Measurements from ENCODE around the gene CAMTA1.

CAMTA1 gene

DNA sequence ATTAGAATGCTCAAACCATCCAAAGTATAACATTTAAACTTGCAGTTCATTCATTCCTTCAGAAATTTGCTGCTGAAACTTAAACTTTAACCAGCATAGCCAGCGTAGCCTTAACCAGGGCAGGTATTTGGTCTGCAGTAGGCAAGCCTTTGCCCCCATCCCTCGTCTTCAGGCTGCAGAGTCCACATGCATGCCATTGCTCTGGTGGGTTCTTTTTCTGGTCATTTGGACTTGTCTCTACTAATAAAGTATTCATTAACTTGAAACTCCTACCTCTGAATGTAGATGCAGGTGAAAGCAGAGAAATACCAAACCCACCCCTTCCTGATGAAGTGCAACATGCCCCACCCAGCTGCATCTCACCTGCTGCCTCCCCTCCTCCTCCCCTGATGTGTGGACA lies 100.2 kb downstream of the CAMTA1 start:
- DNase-seq (ENCODE audit: insufficient read length, low spot score) (no peak), FAIRE-seq (no peak)
- TF ChIP-seq, protein P1, sequence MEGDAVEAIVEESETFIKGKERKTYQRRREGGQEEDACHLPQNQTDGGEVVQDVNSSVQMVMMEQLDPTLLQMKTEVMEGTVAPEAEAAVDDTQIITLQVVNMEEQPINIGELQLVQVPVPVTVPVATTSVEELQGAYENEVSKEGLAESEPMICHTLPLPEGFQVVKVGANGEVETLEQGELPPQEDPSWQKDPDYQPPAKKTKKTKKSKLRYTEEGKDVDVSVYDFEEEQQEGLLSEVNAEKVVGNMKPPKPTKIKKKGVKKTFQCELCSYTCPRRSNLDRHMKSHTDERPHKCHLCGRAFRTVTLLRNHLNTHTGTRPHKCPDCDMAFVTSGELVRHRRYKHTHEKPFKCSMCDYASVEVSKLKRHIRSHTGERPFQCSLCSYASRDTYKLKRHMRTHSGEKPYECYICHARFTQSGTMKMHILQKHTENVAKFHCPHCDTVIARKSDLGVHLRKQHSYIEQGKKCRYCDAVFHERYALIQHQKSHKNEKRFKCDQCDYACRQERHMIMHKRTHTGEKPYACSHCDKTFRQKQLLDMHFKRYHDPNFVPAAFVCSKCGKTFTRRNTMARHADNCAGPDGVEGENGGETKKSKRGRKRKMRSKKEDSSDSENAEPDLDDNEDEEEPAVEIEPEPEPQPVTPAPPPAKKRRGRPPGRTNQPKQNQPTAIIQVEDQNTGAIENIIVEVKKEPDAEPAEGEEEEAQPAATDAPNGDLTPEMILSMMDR (IDR thresholded peaks at IDR 0.05; ENCODE audit: insufficient read depth, missing control alignments) = no peak

DNA sequence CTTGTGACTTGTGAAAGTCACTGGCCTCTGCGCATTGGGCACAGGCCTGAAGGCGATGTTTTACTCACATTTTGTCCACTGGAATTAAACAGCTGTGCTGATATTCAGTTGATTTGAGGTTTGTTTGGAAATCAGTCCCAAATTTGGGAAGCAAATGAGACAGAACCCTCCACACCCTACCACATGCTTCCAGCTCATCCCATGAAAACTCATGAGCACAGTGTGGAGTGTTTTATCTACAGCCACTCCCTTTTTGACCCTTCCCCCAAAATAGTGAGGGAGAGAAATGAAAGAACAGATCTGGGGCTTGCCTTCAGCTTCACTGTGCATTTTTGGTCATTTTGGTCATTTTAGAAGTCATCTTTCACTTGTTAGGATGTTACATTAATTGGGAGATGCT lies 101.3 kb downstream of the CAMTA1 start:
- FAIRE-seq = no peak
- no peak for DNase-seq (ENCODE audit: insufficient read length, low spot score)
- TF ChIP-seq, protein P1 (IDR thresholded peaks at IDR 0.05; ENCODE audit: insufficient read depth, missing control alignments) = no peak

DNA sequence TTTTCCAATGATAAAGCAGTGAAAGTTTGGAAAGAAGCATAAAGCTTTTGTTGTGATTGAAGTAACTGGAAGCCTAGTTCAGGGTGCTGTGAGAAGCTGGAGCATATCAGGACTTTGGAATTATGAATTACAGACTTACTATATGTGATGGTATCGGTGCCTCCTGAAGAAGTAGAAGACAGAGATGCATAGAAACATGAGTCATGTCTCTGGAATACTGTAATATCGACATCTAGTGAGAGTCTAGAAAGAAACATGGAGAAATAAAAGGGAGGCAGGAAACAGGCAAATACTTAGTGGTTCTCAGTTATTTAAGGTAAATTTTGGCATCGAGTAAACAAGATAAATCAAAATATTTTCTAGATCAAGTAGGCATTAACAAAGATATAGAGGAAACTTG lies 103.0 kb downstream of the CAMTA1 start:
- FAIRE-seq = no peak
- no peak for DNase-seq (ENCODE audit: insufficient read length, low spot score)
- TF ChIP-seq, protein P1 (IDR thresholded peaks at IDR 0.05; ENCODE audit: insufficient read depth, missing control alignments) = no peak

DNA sequence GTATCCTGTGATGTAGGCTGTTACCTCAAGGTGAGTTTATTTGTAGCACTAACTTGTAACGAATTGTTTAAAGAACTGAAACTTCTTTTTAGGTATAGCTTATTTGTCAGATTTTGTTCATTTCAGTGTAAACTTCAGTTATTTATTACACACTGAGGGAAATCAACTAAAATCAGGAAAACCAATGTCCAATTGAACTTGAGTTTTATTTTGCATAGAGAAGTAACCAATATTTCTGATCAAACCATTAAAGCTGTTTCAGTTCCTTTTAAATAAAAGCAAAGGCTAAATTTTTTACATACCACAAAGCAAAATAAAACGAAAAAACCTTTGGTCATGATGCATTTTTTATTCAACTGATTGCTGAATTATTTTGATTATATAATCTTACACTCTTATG lies 103.6 kb downstream of the CAMTA1 start:
- FAIRE-seq = no peak
- DNase-seq (ENCODE audit: insufficient read length, low spot score) = no peak

DNA sequence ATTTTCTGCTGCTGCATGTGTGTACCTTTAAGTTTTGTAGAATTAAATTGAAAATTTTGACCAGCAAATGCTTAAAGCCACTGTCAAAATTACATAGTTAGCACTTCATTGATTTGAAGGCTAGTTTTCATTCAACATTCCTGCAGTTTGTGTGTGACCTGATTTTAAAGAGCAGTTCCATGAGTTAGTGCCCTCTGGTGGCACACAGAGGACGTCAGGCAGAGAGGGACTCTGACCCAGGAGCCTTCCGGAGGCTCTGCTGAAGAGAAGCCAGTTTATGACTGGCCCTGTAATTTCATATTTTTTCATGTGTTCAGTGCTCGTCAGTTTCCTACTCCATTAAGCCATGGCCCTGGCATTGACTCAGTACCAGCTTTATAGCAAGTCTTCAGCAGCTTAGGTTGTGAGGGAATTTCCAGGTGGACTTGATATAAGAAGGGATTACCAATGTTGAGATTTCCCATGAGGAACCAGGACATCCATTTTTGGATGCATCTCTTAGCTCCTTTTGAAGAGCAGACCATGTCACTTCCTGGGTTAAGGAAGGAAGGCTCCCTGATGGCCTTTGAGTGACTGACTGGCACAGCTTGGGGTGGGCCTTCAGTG lies 104.7 kb downstream of the CAMTA1 start:
- DNase-seq (ENCODE audit: insufficient read length, low spot score) (no peak), FAIRE-seq (no peak)
- TF ChIP-seq, protein P1 (IDR thresholded peaks at IDR 0.05; ENCODE audit: insufficient read depth, missing control alignments) = peak; percentile 67

More for the DNA sequence above, 103.6 kb downstream of the CAMTA1 start:
- TF ChIP-seq, protein P1 (IDR thresholded peaks at IDR 0.05; ENCODE audit: insufficient read depth, missing control alignments) = no peak

DNA sequence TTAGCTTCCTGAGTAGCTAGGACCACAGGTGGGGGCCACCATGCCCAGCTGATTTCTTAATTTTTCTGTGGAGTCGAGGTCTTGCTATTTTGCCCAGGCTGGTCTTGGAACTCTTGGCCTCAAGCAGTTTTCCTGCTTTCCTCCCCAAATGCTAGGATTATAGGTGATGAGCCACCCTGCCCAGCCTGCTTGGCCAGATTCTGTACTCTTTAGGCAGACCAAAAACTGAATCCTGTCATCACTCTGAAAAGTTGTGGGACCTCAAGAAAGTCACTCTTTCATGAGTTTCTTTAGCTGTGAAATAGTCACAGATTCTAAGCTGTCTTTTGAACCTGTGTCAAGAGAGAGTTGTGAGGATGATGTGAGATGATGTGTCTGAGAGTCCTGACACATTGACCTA lies 105.4 kb downstream of the CAMTA1 start:
- FAIRE-seq = no peak
- no peak for DNase-seq (ENCODE audit: insufficient read length, low spot score)
- TF ChIP-seq, protein P1 (IDR thresholded peaks at IDR 0.05; ENCODE audit: insufficient read depth, missing control alignments) = no peak

DNA sequence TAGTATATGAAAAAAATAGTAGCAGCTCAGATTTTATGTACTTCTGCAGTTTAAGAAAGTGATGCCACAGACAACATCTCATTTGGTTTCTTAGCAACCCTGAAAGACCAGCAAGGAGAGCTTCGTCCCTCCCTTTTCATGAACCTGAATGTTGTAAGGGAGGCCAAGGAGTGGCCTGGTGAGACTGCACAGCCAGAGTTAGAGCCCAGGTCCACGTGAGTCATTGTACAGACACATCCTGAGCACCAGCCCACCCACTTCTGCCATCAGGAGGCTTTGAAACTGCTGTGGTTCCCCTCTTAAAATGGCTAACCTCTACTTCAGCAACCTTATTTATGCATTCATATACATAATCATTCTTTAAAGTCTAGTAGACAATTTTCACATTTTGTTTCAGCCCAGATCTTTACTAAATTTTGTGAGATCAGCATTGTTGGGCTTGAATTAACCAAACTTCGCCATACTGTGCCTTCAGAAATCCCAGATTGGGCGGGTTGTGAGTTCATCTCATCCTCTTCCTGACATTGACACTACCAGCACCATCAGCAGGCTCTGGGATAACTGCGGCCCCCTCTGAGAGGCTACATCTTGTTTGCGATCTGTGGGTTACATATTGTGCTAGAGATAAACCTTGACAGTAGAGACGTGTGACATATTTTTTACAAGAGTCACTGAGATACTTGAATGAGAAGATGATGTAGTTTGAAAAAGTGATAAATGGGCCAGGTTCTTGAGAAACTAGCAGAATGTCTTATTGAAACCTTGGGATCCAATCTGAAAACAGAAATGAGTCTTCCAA lies 106.7 kb downstream of the CAMTA1 start:
- no peak for FAIRE-seq
- TF ChIP-seq, protein P1 (IDR thresholded peaks at IDR 0.05; ENCODE audit: insufficient read depth, missing control alignments) = no peak

More for the DNA sequence above, 106.7 kb downstream of the CAMTA1 start:
- DNase-seq (ENCODE audit: insufficient read length, low spot score) = no peak
